Epithelial cell of esophagus (primary cell): ENCODE data around the gene SPG11.
A peak's percentile ranks its signal among the peaks of the same experiment; 100 is the strongest.
"Not testable (repeated sequence)": the region's sequence is repeated elsewhere in the genome, so short reads cannot be mapped to it uniquely, and the experiment has no call there.

ENCODE experiments used
- DNase-seq: peaks from one replicate; pipeline ENCODE4 v3.0.0; 2010; ENCODE audit warnings: low read depth
- H3K4me3 ChIP-seq: 2 replicates; pipeline ENCODE4 v1.5.1; 2011; ENCODE audit warnings: mild to moderate bottlenecking, low read length, control low read depth
- CTCF ChIP-seq: IDR thresholded peaks from 2 replicates; pipeline ENCODE4 v1.5.1; 2011; ENCODE audit warnings: low read depth, mild to moderate bottlenecking, low read length, control low read depth, inconsistent platforms; ENCODE audit not compliant: insufficient read depth; ENCODE audit errors: missing control alignments

Gene SPG11

DNA sequence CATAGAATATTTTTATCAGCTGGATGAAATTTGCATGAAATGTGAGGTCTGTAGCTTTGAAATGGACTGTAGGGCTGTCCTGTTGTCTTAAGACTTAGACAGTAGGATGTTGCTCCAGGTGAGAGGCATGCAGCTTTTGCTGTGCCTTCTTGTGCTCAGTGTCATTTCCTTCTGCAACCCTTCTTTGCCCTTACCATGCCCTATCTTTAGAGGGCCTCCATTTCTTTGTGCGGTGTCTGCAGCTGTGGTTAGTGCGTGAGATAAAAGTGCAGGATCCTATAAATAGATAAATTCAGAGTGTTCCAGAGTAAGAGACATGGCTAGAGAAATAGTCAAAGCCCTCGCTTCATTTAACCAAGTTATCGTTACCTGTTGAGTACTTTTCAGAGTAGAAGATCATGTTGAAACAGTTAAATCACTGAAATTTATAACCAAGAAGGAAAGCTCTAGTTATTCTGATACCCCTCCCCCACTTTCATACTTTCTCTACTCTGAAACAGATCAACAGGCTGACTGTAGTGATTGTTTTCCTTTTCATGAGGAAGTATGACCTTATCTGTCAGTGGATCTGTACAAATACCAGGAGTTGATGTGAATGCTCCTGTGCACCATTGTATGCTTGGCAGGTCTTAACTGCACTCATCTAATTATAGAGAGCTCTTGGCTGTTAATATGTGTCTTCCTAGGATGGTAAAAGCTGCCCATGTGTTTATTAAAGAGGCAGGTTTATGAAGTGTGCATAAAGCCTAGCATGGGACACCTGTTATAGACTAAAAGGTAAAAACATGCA lies 108.3 kb downstream of the SPG11 start:
- H3K4me3 ChIP-seq = no peak overlapping the region
- DNase-seq = no peak
- no peak for TF ChIP-seq CTCF

DNA sequence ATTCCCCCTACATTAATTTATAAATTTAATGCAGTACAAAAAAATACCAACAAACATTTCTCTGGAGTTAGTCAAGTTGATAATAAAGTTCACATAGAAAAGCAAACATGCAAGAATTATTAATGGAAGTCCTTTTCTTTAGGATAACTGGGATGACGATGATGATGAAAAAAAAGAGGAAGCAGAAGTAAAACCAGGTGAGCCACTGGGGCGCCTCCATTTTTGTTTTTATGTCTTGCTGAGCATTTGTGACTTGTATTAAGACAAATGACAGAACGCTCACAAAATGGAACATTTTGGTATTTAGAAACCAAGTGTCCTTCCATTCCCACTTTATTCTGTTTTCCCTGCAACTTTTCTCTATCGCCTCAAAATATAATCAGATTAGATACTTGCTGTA lies 112.7 kb downstream of the SPG11 start:
- TF ChIP-seq CTCF = no peak
- no peak overlapping the region for H3K4me3 ChIP-seq

DNA sequence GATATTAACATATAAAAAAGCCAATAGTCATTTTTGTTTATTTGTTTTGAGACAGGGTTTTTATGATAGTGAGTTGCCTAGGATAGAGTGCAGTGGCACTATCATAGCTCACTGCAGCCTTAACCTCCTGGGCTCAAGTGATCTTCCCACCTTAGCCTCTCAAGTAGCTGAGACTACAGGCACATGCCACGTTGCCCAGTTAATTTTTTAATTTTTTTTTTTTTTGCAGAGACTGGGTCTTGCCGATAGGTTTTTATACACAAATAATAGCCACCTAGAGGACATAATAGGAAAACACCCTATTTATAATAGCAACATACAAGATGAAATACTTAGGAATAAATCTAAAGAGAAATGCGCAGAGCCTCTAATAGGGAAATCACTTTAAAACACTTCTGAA lies 113.2 kb downstream of the SPG11 start:
- H3K4me3 ChIP-seq = no peak overlapping the region
- peak; percentile 30 for TF ChIP-seq CTCF
- DNase-seq = peak; percentile 42

More for the DNA sequence above, 112.7 kb downstream of the SPG11 start:
- DNase-seq = no peak

DNA sequence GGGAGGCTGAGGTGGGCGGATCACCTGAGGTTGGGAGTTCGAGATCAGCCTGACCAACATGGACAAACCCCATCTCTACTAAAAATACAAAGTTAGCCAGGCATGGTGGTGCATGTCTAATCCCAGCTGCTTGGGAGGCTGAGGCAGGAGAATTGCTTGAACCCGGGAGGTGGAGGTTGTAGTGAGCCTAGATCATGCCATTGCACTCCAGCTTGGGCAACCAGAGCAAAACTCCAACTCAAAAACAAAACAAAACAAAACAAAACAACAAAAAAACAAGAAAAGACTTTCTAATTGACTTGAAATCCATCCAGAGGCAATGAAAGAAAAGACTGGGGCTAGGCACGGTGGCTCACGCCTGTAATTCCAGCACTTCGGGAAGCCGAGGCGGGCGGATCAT lies 114.3 kb downstream of the SPG11 start:
- DNase-seq, H3K4me3 ChIP-seq: not testable (repeated sequence)

DNA sequence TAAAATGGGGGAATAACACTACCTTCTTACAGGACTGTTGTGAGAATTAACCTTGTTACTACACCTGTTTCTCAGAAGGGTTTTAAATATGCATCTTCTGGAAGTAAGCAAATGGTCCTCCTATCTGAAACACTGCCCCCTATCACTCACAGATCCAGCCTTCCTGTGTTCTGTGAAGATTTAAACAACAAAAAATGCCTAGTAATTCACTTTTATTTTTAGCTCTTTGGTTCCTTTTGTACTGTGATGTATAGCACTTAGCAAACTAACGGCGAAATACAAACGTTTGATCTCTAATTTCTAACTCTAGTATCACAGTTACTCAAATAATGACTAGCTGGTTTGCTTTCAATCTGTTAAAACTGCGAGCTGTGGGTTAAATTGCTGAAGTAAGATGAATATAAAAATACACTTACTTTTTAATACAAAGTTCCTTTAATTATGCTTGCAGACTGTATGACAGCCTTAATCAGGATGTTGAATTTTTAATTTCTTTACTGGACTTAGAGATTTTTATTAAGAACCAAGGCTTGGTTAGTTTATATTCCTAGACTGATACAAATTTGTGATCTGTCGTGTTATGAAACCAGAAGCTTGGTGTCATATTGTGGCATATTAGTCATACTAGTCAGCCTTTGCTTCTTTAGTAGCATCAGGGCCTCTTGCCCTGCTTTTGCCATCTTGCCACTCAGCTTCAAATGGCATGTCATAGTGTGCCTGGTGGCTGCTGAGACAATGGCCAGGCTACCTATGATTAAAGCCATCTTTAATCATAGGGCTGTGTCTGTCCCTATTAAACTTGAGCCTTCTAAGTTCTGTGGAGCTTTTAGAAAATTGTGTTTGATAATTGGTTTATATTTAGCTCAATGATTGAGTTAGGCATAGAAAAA lies 117.3 kb downstream of the SPG11 start:
- peak; percentile 38 for TF ChIP-seq CTCF
- H3K4me3 ChIP-seq = no peak overlapping the region
- DNase-seq = peak; percentile 57

DNA sequence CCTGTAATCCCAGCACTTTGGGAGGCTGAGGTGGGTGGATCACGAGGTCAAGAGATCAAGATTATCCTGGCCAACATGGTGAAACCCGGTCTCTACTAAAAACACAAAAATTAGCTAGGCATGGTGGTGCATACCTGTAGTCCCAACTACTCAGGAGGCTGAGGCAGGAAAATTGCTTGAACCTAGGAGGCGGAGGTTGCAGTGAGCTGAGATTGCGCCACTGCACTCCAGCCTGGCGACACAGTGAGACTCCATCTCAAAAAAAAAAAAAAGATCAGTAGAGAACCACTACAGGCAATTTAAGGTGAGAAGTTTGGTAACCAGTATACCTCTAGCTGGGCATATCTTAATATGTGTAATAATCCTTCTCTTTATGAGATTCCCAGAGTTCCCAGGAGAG lies 118.7 kb downstream of the SPG11 start:
- H3K4me3 ChIP-seq, DNase-seq: not testable (repeated sequence)

DNA sequence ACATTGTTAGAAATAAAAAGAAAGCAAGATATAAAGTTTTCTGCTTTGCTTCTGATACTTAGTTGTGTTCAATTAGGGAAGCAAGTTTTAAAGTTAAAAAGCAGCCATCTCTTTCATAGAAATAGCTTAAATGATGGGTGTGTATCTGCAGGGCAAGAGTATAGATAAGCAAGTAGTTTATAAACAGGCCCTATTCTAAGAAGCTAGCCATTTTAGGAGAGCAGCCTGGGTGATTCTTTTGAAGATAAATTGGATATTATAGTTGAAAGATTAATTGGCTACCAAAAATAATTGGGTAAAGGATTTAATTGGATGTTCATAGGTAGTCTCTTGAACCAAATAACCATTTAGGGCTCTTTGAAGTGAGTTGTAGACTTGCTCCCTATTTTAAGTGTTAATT lies 120.9 kb downstream of the SPG11 start:
- H3K4me3 ChIP-seq = no peak overlapping the region
- DNase-seq = no peak
- TF ChIP-seq CTCF = no peak
